Esophagus squamous epithelium (tissue), 4 donors: ENCODE data around the gene CATSPERZ.

ENCODE experiments used
- CTCF ChIP-seq, 6 experiments: fragments of 450-650 bp in 4 of 6; fragments of 200-600 bp in 2 of 6; sonication (generic) in 2 of 6; IDR thresholded peaks; one replicate each; pipeline ENCODE4 v1.5.1; 2016 to 2019; ENCODE audit warnings: antibody characterized with exemption in 6 of 6, mild to moderate bottlenecking in 4 of 6, moderate library complexity in 4 of 6
- POLR2A ChIP-seq, 4 donors: fragments of 450-650 bp; IDR thresholded peaks; one replicate each; pipeline ENCODE4 v1.6.1; 2017; ENCODE audit warnings: antibody characterized with exemption in 4 of 4, mild to moderate bottlenecking in 4 of 4, moderate library complexity in 3 of 4

- TF ChIP-seq POLR2A (IDR thresholded peaks at IDR 0.05): no peak
- no peak for TF ChIP-seq CTCF (IDR thresholded peaks at IDR 0.05)
Measured at GRCh38 chr11:64268893-64269539, 31.1 kb upstream of the CATSPERZ start.
